MM.1S (cell line): ENCODE results near the gene FOXK2.

Source experiments
- DNase-seq: peaks from one replicate; pipeline ENCODE4 v3.0.0-alpha.2; 2015
- H2AFZ ChIP-seq: fragments of 300-600 bp; sonication (generic); 2 replicates; pipeline ENCODE4 v1.6.0; 2016; ENCODE audit warnings: antibody characterized with exemption, low read length
- H3F3A ChIP-seq: fragments of 300-600 bp; sonication (generic); 2 replicates; pipeline ENCODE4 v1.6.1; 2016; ENCODE audit warnings: mild to moderate bottlenecking, antibody characterized with exemption, low read length, moderate library complexity, mixed read lengths; ENCODE audit not compliant: insufficient read depth
- H3K27ac ChIP-seq: fragments of 300-600 bp; sonication (generic); 2 replicates; pipeline ENCODE4 v1.5.1; 2016; ENCODE audit warnings: mild to moderate bottlenecking, low read length
- H3K27me3 ChIP-seq: fragments of 300-600 bp; sonication (generic); replicated peaks from 2 replicates; pipeline ENCODE4 v1.6.0; 2016; ENCODE audit warnings: low read length; ENCODE audit not compliant: insufficient read depth
- H3K36me3 ChIP-seq: fragments of 300-600 bp; sonication (generic); replicated peaks from 2 replicates; pipeline ENCODE4 v1.6.1; 2016; ENCODE audit warnings: mild to moderate bottlenecking, low read length, mixed read lengths; ENCODE audit not compliant: insufficient read depth
- H3K4me1 ChIP-seq: fragments of 300-600 bp; sonication (generic); 2 replicates; pipeline ENCODE4 v1.6.1; 2016; ENCODE audit warnings: low read length, mixed read lengths
- H3K4me2 ChIP-seq: fragments of 300-600 bp; sonication (generic); 2 replicates; pipeline ENCODE4 v1.6.0; 2016; ENCODE audit warnings: low read depth, low read length
- H3K4me3 ChIP-seq: fragments of 300-600 bp; sonication (generic); 2 replicates; pipeline ENCODE4 v1.5.1; 2016; ENCODE audit warnings: low read length, mixed read lengths
- H3K79me2 ChIP-seq: fragments of 300-600 bp; sonication (generic); 2 replicates; pipeline ENCODE4 v1.6.1; 2016; ENCODE audit warnings: mixed run types, low read length, mixed read lengths
- H3K9ac ChIP-seq: fragments of 300-600 bp; sonication (generic); 2 replicates; pipeline ENCODE4 v1.6.1; 2016; ENCODE audit warnings: low read length, mixed read lengths
- H3K9me2 ChIP-seq: fragments of 300-600 bp; sonication (generic); replicated peaks from 2 replicates; pipeline ENCODE4 v1.6.1; 2016; ENCODE audit warnings: mild to moderate bottlenecking, low read length, mixed read lengths; ENCODE audit not compliant: insufficient read depth
- H3K9me3 ChIP-seq: fragments of 300-600 bp; sonication (generic); replicated peaks from 2 replicates; pipeline ENCODE4 v1.6.1; 2016; ENCODE audit warnings: mild to moderate bottlenecking, low read length, mixed read lengths; ENCODE audit not compliant: insufficient read depth
- H4K20me1 ChIP-seq: fragments of 300-600 bp; sonication (generic); 2 replicates; pipeline ENCODE4 v1.6.1; 2016; ENCODE audit warnings: mild to moderate bottlenecking, low read length, moderate library complexity, mixed read lengths; ENCODE audit not compliant: insufficient read depth
- EZH2 ChIP-seq: fragments of 300-600 bp; sonication (generic); optimal IDR thresholded peaks from 2 replicates; pipeline ENCODE3; 2017; ENCODE audit warnings: low read depth, mild to moderate bottlenecking, antibody characterized with exemption, low read length, mixed read lengths
- EZH2phosphoT487 ChIP-seq: fragments of 300-600 bp; sonication (generic); IDR thresholded peaks from 2 replicates; pipeline ENCODE4 v1.6.1; 2018; ENCODE audit warnings: antibody characterized with exemption, low read length
- TF ChIP-seq, protein P1 (sequence below): fragments of 300-600 bp; sonication (generic); IDR thresholded peaks from 2 replicates; pipeline ENCODE4 v1.5.1; 2016; ENCODE audit warnings: antibody characterized with exemption, low read length, mixed read lengths

Gene FOXK2

DNA sequence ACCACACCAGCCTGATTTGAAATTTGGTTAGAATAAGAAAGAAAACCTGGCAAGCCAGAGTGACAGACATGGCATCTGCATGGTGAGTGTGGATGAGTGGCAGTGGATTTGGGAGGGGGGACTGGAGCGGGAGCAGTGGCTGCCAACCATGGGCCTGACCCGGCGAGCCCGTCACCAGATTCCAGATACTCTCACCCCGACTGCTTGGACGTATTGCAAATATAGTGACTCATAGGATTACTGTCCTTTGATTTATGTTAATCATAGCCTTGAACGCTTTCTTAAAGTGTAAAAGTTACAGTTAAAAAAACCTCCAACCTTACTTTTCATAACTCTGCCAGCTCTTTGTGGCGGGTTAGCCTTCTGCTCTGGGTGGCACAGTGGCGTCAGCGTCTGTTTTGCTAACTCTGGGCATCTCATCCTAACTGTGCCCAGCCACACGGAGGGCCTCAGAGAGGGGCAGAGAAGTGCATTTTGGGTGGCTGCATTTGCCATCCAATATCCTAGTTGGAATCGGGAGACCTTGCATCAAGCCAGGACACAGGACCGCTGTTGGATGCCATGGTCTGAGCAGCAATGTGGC is 26.8 kb upstream of the FOXK2 start:
- 0 out of 2 replicates have a peak, but pooled peaks cover 2% of the 10 kb centered on the region for H3K36me3 ChIP-seq
- H3K9me3 ChIP-seq, result no peaks in the 10 kb centered on the region
- H3K4me3 ChIP-seq, result no peak overlapping the region
- no peaks in the 10 kb centered on the region for H3K9me2 ChIP-seq
- no peaks in the 10 kb centered on the region for H3K27me3 ChIP-seq
- H3K9ac ChIP-seq, result no peak overlapping the region
- no peak overlapping the region for H2AFZ ChIP-seq
- DNase-seq, result no peak
- peaks cover 43% of the 10 kb centered on the region for H3K4me1 ChIP-seq
- H3K4me2 ChIP-seq, result no peak overlapping the region
- no peak overlapping the region for H3K27ac ChIP-seq
- no peaks in the 10 kb centered on the region for H3K79me2 ChIP-seq
- H3F3A ChIP-seq, result peaks cover 48% of the 10 kb centered on the region
- TF ChIP-seq, protein P1, sequence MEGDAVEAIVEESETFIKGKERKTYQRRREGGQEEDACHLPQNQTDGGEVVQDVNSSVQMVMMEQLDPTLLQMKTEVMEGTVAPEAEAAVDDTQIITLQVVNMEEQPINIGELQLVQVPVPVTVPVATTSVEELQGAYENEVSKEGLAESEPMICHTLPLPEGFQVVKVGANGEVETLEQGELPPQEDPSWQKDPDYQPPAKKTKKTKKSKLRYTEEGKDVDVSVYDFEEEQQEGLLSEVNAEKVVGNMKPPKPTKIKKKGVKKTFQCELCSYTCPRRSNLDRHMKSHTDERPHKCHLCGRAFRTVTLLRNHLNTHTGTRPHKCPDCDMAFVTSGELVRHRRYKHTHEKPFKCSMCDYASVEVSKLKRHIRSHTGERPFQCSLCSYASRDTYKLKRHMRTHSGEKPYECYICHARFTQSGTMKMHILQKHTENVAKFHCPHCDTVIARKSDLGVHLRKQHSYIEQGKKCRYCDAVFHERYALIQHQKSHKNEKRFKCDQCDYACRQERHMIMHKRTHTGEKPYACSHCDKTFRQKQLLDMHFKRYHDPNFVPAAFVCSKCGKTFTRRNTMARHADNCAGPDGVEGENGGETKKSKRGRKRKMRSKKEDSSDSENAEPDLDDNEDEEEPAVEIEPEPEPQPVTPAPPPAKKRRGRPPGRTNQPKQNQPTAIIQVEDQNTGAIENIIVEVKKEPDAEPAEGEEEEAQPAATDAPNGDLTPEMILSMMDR, result no peak
- TF ChIP-seq EZH2phosphoT487 (no peak), EZH2 (no peak)
- H4K20me1 ChIP-seq, result no peaks in the 10 kb centered on the region

GRCh38 chr17:82493226-82493781 is 26.2 kb upstream of the FOXK2 start:
- Histone ChIP-seq H2AFZ (peak overlapping the region; percentile 46; the same call in 1 of the 2 replicates), H3K79me2 (no peaks in the 10 kb centered on the region), H3K27me3 (no peaks in the 10 kb centered on the region), H4K20me1 (no peaks in the 10 kb centered on the region), H3K9me3 (no peaks in the 10 kb centered on the region), H3K9me2 (no peaks in the 10 kb centered on the region), H3K36me3 (no peaks in the 10 kb centered on the region), H3K4me3 (no peak overlapping the region), H3K27ac (peak overlapping the region; percentile 87; the same call in 1 of the 2 replicates), H3K4me1 (peaks cover 47% of the 10 kb centered on the region), H3F3A (peaks cover 48% of the 10 kb centered on the region), H3K4me2 (peak overlapping the region; percentile 51; the same call in 1 of the 2 replicates), H3K9ac (no peak overlapping the region; the same call in 1 of the 2 replicates)
- TF ChIP-seq, protein P1, result no peak
- TF ChIP-seq EZH2phosphoT487 (no peak), EZH2 (no peak)
- no peak for DNase-seq

- Histone ChIP-seq H3K4me1 (peaks cover 51% of the 10 kb centered on the region), H3K36me3 (no peaks in the 10 kb centered on the region), H3K4me2 (peak overlapping the region; percentile 51; the same call in 1 of the 2 replicates), H3K9me2 (no peaks in the 10 kb centered on the region), H3K27me3 (no peaks in the 10 kb centered on the region), H3K27ac (peak overlapping the region; percentile 87), H3K79me2 (no peaks in the 10 kb centered on the region), H3K4me3 (0 out of 2 replicates have a peak overlapping the region, but pooled peaks have one; percentile 19), H3K9me3 (no peaks in the 10 kb centered on the region), H4K20me1 (no peaks in the 10 kb centered on the region), H3K9ac (peak overlapping the region; percentile 54), H3F3A (peaks cover 54% of the 10 kb centered on the region), H2AFZ (peak overlapping the region; percentile 42)
- DNase-seq, result peak; percentile 87
- TF ChIP-seq EZH2, result no peak
- TF ChIP-seq EZH2phosphoT487, result no peak
- TF ChIP-seq, protein P1, result peak; percentile 88
These were observed 25.1 kb upstream of the FOXK2 start for GRCh38 chr17:82494236-82495055.
